GM19193 (cell line): ENCODE data around the gene ZNF790.

ENCODE experiments used
- POLR2A ChIP-seq: IDR thresholded peaks from 4 replicates; pipeline ENCODE4 v1.6.1; 2011; ENCODE audit not compliant: insufficient read depth, insufficient read length; ENCODE audit errors: extremely low read depth

Gene ZNF790

DNA sequence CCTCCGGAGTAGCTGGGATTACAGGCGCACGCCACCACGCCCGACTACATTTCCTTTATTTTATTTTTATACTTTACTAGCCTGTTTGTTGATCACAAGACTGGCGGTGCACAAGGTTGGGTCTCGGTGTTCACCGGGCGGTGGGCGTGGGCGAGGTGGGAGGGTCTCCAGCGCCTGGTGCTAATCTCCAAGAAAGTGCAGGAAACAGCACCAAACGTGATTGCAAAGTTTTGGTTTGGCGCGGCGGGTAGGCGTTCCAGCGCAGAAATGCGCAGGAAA, 41.5 kb downstream of the ZNF790 start:
- TF ChIP-seq POLR2A = no peak

DNA sequence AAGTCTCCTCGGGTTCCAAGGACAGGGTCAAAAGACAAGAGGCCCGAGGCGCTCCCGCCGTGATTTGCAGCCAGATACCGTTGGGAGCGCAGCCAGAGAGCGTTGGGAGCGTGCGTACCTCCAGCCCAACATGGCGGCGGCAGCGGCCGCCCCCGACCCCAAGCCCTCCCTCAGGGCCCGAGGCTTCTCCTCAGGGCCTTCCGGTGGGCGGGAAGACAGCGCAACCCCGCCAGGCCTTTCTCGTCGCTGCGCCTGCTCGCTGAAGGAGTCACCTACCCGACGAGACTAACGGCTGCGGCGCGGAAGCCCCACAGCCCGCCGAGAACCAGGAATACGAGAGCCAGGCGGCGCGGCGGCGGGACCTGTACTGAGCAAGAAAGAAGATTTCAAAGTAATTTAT, 62.4 kb downstream of the ZNF790 start:
- TF ChIP-seq POLR2A = no peak

DNA sequence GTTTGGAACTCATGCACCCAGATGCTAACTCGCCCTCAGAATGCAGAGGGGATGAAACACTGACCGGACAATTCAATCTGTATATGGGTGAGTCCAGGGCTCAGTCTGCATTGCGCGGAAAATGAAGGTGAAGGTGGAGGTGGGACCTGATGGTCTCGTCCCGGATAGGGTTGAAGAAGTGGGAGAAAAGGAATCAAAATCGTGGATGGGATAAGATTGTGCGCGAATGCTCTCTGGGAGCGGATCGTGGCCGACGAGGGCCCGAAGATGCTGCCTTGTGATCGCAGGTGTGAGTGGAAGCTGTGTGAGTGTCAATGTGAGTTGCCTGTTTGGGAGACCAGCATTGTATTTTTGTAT, 65.0 kb downstream of the ZNF790 start:
- TF ChIP-seq POLR2A = no peak

DNA sequence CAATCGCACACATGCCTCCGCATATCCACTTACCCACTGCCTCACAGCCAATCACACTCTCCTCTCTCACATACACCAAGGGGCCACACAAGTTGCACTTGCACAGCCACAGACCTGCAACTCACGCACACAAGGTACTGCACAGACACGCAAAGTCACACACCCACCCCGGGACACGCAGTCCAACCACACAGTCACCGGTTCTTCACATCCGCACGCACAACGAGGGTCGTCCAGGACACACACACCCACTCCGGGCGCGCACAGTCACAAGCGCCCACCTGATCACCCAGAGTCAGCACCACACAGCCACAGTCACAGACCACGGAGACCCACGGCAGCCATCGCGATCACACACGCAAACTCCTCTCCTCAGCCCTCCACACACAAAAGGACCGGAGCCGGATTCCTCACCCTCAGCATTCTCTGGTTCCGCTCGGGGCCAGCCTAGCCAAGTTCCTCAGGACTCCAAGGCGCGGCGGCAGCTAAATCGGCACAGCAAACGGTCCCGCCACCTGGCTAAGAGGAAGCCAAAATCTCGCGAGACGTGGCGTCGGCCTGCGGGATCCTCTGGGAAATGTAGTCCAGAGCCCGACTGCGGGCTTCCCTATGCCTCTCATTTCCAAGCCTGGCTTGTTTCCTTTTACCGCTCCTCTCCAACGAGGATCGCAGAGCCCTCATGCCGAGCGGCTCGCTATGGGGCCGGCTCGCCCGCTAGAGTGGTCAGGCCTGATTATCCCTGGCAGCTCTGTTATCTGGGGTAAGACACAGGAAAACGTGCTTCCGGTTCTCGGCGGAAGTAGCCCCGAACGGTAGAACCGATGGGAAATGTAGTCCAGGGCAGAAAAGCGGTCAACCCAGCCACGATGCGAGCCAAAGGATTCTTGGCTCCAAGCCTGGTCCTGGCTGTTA, 65.6 kb downstream of the ZNF790 start, which contains the start of gene ZNF850:
Gene ZNF850, minus strand, starts transcription at position 497 of the 912 bp plus-strand sequence. CDS start 10,201 bp downstream, outside the sequence.
- TF ChIP-seq POLR2A = peak; percentile 65

DNA sequence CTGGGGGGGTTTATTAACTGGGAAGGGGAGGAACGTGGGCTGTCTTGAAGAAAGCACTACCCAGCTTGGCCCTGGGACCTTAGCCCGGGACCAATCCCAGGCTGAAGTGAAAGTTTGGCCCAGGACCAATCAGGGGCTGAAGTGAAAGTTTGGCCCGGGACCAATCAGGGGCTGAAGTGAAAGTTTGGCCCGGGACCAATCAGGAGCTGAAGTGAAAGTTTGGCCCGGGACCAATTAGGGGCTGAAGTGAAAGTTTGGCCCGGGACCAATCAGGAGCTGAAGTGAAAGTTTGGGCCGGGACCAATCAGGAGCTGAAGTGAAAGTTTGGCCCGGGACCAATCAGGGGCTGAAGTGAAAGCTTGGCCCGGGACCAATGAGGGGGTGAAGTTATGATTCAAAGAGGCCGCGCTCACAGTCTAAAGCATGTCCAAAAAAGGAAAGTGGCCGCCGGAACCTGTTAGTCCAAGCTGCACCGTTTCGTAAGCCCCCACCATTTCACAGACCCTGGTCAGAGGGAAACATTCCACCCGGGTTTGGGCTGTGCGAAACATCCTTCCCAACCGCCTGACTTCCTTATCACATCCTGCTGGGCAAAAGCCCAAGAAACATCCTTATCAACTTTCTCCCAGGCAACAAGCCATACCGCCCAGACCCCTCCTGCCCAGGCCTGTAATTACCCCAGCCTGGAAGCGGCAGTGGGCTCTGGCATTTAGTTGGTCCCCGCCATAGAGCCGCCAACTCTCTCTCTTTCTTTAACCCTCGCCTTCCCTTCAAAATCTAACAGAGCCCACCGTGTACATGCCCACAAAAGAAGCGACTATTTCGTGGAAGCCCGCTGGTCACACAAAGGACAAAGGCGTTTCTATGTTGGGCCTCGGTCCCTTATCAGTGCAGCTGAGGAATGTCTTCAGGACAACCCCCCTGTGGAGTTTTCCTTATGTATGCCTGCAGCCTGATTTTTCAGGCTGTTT, 66.6 kb downstream of the ZNF790 start:
- TF ChIP-seq POLR2A = peak; percentile 41
